NT2/D1 (cell line): ENCODE results near the gene COL9A3.

Experiments used
- SUZ12 ChIP-seq: IDR thresholded peaks from 2 replicates; pipeline ENCODE4 v1.6.1; 2011; ENCODE audit not compliant: insufficient read length, insufficient read depth; ENCODE audit errors: extremely low read depth
- YY1 ChIP-seq: IDR thresholded peaks from 2 replicates; pipeline ENCODE4 v1.6.1; 2011; ENCODE audit not compliant: insufficient read length, insufficient read depth

DNA sequence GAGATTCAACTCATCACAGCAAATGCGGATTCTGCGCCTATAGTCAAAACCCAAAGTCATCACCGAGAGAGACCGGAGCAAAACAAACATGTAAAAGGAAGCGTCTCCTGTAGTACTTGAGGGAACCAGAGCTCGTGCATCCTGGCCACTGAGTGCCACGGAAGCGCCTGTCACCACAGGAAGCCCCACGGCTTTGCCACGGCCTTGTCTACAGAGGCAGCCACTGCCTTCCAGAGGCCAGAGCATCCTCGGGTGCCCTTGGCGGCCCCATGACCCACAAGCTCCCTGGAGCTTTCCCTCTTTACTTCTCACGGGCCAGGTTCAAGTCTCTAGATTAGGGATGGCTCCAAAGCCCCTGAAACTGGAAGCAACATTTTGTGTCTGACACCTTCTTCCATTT, 37.3 kb downstream of the COL9A3 start:
- TF ChIP-seq SUZ12 (no peak), YY1 (no peak)
